ENCODE measurements around the gene ARMH4. TPM values are rescaled to one million over a fixed set of nuclear protein-coding genes. Genes with fewer than 3 reads are reported as not detected.

The ARMH4 gene
- total RNA-seq, 1 experiment from 2014 or later: not detected

- H3K27ac Mint-ChIP-seq (ENCODE audit: unreplicated experiment): no peak overlapping the region
- TF ChIP-seq, protein P1, sequence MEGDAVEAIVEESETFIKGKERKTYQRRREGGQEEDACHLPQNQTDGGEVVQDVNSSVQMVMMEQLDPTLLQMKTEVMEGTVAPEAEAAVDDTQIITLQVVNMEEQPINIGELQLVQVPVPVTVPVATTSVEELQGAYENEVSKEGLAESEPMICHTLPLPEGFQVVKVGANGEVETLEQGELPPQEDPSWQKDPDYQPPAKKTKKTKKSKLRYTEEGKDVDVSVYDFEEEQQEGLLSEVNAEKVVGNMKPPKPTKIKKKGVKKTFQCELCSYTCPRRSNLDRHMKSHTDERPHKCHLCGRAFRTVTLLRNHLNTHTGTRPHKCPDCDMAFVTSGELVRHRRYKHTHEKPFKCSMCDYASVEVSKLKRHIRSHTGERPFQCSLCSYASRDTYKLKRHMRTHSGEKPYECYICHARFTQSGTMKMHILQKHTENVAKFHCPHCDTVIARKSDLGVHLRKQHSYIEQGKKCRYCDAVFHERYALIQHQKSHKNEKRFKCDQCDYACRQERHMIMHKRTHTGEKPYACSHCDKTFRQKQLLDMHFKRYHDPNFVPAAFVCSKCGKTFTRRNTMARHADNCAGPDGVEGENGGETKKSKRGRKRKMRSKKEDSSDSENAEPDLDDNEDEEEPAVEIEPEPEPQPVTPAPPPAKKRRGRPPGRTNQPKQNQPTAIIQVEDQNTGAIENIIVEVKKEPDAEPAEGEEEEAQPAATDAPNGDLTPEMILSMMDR (IDR thresholded peaks at IDR 0.05; ENCODE audit: unreplicated experiment): no peak
- H3K4me3 Mint-ChIP-seq (ENCODE audit: low read depth, unreplicated experiment): no peak overlapping the region
- peaks cover 50% of the 10 kb centered on the region for H3K27me3 Mint-ChIP-seq (ENCODE audit: unreplicated experiment)
- no TSS peak for BruUV-seq (replicated peaks)
- intact Hi-C loops (cut with micrococcal nuclease; ENCODE audit: unreplicated experiment): no loop called here
- DNase-seq: no peak
- CTCF ChIA-PET: no interaction called here
- no peaks in the 10 kb centered on the region for H3K36me3 Mint-ChIP-seq (ENCODE audit: insufficient read depth, unreplicated experiment)
- no peaks in the 10 kb centered on the region for H3K9me3 Mint-ChIP-seq (ENCODE audit: low read depth, unreplicated experiment)
- no peaks in the 10 kb centered on the region for H3K4me1 Mint-ChIP-seq (ENCODE audit: low read depth, unreplicated experiment)
Observed at GRCh38 chr14:57988445-57988844, 163.6 kb downstream of the ARMH4 start.

DNA sequence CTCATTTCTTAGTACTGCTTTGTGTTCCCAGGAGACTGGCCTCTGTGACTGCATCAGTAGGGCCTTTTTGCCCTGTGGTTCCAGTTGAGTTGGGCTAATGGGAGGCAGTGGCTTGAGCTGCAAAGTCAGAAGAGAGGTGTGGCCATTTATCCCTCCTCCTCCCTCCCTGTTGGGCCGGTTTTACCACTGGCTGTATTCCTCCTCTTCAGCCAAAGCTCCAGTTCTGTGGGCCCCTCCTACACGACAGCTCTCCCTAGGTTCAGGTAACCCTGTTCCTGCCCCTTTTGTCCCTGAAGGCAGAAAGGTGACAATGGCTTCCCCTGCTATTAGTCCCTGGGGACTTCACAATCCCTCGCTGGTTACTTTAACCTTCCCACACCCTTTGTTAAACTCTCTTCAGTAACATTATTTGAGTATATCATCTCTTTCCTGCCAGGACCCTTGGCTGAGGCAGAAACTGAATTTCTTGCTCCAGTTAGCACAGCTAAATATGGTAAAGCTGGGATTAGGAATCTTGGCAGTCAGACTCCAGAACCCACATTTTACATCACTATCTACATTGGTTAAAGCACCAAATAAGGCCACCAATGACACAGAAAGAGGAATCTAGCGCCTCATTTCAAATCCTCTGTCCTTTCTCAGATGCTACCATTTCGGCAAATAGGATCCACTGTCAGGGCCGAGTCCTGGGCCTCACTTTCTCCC lies 164.3 kb downstream of the ARMH4 start:
- H3K9me3 Mint-ChIP-seq (ENCODE audit: low read depth, unreplicated experiment): no peaks in the 10 kb centered on the region
- TF ChIP-seq, protein P1 (IDR thresholded peaks at IDR 0.05; ENCODE audit: unreplicated experiment): no peak
- CTCF ChIA-PET: no interaction called here
- no peaks in the 10 kb centered on the region for H3K36me3 Mint-ChIP-seq (ENCODE audit: insufficient read depth, unreplicated experiment)
- H3K4me3 Mint-ChIP-seq (ENCODE audit: low read depth, unreplicated experiment): no peak overlapping the region
- peak; percentile 2 for DNase-seq
- H3K27me3 Mint-ChIP-seq (ENCODE audit: unreplicated experiment): peaks cover 50% of the 10 kb centered on the region
- intact Hi-C loops (cut with micrococcal nuclease; ENCODE audit: unreplicated experiment): no loop called here
- H3K27ac Mint-ChIP-seq (ENCODE audit: unreplicated experiment): no peak overlapping the region
- BruUV-seq (replicated peaks): no TSS peak
- H3K4me1 Mint-ChIP-seq (ENCODE audit: low read depth, unreplicated experiment): no peaks in the 10 kb centered on the region

DNA sequence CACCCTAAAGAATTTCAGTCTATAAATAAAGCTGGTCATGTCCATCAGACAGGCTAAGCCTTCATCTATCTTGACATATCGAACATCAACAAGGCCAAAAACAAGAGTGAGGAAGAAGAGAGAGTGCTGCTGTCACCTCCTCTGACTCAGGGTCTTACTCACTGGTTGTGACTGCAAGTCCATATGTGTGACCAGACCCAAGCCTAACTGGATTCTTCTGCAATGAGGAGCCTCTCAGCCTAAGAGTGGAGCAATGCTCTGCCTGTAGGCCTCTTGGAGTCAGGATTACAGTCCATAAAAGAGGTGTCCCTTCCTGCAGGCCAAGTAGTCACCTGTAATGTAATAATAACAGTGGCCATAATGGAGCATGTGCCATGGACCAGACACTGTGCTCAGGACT lies 165.0 kb downstream of the ARMH4 start:
- peaks cover 50% of the 10 kb centered on the region for H3K27me3 Mint-ChIP-seq (ENCODE audit: unreplicated experiment)
- no peak overlapping the region for H3K4me3 Mint-ChIP-seq (ENCODE audit: low read depth, unreplicated experiment)
- CTCF ChIA-PET: no interaction called here
- BruUV-seq (replicated peaks): no TSS peak
- intact Hi-C loops (cut with micrococcal nuclease; ENCODE audit: unreplicated experiment): no loop called here
- no peaks in the 10 kb centered on the region for H3K9me3 Mint-ChIP-seq (ENCODE audit: low read depth, unreplicated experiment)
- no peaks in the 10 kb centered on the region for H3K4me1 Mint-ChIP-seq (ENCODE audit: low read depth, unreplicated experiment)
- no peaks in the 10 kb centered on the region for H3K36me3 Mint-ChIP-seq (ENCODE audit: insufficient read depth, unreplicated experiment)
- no peak overlapping the region for H3K27ac Mint-ChIP-seq (ENCODE audit: unreplicated experiment)
- TF ChIP-seq, protein P1 (IDR thresholded peaks at IDR 0.05; ENCODE audit: unreplicated experiment): no peak
- DNase-seq: no peak

- no TSS peak for BruUV-seq (replicated peaks)
Observed at GRCh38 chr14:57982804-57983634, 169.0 kb downstream of the ARMH4 start.

More at GRCh38 chr14:57982804-57983634, 169.0 kb downstream of the ARMH4 start:
- peaks cover 72% of the 10 kb centered on the region for H3K27me3 Mint-ChIP-seq (ENCODE audit: unreplicated experiment)
- no peaks in the 10 kb centered on the region for H3K4me1 Mint-ChIP-seq (ENCODE audit: low read depth, unreplicated experiment)
- intact Hi-C loops (cut with micrococcal nuclease; ENCODE audit: unreplicated experiment): no loop called here
- TF ChIP-seq, protein P1 (IDR thresholded peaks at IDR 0.05; ENCODE audit: unreplicated experiment): no peak
- H3K9me3 Mint-ChIP-seq (ENCODE audit: low read depth, unreplicated experiment): no peaks in the 10 kb centered on the region
- CTCF ChIA-PET: no interaction called here
- H3K4me3 Mint-ChIP-seq (ENCODE audit: low read depth, unreplicated experiment): no peak overlapping the region
- no peak for DNase-seq
- H3K36me3 Mint-ChIP-seq (ENCODE audit: insufficient read depth, unreplicated experiment): no peaks in the 10 kb centered on the region
- H3K27ac Mint-ChIP-seq (ENCODE audit: unreplicated experiment): no peak overlapping the region
